KG1 (cell line): Measurements from ENCODE around the gene ZNF764.

ENCODE experiments used
- DNase-seq: peaks from one replicate; lab custom pipeline; 2025; lab: John Stamatoyannopoulos, UW

The ZNF764 gene

DNA sequence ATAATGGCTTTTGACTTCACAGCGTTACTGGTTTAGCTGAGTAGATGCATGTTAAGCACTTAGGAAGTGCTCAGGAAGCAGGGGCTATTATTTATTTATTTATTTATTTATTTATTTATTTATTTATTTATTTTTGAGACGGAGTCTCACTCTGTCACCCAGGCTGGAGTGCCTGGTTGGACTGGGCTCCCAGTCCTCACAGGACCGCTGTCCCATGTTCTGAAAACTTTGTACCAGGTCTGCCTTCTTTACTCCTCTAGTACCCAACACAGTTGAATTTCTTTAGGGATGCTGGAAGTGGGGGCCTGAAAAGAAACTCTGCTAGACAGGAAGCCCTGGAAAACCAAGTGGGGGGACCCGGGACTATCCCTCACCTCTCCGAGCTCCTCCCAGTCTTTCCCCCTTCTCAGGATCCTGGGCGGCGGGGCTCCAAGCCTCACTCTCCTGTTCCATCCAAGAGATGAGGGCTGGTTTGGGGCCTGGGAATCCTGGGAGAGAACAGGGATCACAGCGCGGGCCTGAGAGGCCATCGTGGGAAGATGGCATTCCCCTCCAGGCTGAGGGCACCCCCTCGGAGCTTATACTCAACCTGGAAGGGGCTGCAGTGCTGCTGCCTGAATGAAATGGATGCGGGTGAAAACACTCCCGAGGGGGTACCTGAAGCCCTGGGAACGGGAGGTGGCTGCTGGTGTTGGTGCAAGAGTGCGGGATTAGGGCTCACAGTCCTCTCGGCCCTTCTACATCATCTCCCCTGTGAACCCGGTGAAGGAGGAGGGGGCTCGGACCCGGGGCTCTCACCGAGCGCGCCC is 12.7 kb upstream of the ZNF764 start:
- DNase-seq = no peak

DNA sequence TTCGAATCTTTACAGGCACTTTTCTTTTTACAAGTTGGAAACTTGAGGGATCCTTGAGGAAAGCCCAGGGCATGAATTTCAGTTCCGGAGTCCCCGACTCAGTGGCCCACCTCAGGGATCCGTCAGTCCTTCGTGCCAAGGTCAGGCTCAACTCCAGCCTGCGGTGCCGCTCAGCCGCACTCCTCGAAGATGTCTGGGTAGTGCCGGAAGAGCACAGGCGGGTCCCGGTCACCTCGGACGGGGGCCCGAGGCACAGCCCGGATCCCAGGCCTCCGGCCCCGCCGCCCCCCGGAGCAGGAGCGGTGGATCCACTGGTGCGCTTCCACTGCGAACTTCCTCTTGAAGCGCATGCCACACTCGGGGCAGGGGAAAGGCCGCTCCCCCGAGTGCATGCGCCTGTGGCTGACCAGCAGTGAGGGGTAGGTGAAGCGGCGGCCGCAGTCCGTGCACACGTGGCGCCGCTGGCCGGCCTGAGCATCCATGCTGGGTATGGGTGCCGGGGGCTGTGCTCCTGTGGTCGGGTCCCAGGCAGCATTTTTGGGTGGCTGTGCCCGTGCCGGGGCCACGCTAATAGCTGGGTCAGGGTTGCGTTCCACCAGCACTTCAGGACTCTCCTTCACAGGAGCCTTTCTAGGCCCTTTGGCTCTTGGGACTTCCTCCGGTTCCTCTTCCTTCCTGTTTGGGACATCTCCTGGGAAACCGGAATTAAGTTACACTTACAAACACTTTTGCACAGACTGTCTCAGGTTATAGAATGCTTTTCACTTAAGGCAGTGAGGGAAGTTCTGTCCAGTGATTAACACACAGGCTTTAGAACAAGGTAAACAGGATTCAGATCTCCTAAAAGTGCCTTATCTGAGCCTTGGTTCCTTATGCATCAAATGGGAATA is 11.8 kb upstream of the ZNF764 start:
- DNase-seq = no peak

DNA sequence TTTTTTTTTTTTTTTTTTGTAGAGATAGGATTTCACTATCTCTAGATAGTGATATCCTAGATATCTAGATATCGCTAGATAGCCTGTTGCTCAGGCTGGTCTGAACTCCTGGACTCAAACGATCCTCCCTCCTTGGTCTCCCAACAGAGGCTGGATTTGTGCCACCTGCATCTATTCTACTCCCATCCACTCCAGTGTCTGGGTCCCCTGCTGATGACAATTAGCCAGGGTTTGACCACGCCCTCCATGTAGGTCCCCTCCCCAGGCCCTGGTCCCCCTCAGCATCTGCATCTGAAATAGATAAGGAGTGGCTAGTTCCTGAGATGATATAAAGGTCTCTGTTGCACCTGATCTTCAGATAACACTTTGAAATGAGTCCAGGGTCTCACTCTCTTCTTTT is 11.1 kb upstream of the ZNF764 start:
- no peak for DNase-seq

DNA sequence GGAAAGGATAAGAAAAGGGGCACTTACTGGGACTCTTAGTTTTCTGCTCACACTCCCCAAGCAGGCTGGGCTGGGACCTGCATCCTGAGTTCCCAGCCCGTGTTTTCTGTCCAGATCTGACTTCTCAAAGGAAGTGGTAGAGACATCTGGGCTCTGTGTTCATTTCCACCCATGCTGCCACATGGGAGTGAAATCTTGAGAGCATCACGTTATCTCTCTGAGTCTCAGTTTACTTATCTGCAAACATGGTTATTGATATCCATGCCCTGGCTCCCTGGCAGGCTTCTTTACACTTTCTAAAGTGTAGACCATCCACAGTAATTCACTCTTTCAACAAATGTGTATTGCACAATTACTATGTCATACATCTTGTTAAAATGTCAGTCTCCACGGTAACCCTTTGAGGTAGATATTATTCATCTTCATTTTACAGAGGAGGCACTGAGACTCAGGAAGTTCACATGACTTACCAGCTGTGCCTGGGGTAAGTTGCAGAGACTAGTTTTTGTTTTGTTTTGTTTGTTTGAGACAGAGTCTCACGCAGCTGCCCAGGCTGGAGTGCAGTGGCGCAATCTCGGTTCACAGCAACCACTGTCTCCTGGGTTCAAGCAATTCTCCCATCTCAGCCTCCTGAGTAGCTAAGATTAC is 9.9 kb upstream of the ZNF764 start:
- no peak for DNase-seq

DNA sequence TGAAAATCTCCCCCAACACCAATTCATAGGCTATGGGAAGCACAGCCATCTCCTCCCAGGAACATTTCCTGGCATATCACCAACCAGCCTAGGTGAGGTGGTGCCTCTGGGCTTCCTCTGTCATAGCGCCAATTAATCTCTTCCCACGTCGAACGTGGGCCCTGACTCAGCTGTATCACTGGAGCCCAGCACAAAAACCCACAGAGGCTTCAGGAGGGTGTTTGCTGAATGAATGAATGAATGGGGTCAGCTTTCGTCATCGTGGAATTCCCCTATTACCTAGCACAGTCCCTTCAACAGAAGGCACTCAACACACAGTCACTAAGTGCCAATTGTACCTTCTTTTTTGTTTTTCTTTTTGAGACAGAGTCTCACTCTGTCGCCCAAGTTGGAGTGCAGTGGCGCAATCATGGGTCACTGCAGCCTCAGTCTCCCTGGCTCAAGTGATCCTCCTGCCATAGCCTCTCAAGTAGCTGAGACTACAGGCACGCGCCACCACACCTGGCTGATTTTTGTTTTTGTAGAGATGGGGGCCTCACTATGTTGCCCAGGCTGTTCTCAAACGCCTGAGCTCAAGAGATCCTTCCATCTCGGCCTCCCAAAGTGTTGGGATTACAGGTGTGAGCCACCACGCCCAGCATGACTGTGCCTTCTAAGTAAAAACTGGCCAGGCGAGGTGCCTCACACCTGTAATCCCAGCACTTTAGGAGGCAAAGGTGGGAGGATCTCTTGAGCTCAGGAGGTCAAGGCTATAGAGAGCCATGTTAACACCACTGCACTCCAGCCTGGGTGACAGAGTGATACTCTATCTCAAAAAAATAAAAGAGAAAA is 9.2 kb upstream of the ZNF764 start:
- DNase-seq = no peak

DNA sequence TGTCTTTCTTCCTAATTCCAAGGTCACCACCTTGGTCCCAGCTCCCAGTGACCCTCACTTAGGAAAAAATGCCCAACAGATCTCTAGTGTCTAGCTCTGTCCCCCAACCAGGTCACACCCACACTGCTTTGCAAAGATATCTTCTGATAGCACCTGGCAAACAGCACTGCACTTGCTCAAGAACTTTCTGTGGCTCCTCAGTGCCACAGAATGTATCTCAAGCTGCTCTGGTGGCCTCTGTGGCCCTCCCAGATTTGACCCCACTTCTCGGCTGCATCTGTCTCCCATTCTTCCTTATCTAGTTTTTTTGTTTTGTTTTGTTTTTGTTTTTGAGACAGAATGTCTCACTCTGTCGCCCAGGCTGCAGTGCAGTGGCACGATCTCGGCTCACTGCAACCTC is 8.4 kb upstream of the ZNF764 start:
- DNase-seq = no peak

DNA sequence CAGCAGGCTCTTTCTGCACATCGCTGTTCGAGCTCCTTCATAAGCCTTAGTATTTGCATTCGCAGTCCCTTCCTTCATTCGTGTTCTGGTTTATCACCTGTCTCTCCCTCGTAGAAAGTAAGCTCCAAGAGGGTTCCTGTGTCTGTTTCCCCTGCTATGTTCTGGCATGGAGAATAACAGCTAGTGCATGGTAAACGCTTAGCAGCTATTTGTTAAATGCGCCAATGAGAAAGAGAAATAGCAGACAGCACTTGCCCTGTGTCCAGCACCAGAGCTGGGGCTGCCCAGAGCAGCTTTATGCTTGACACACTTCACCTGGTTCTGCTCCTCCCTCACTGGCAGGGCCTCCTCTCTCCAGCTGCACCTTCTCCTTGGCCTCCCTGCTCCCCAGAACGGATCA is 7.8 kb upstream of the ZNF764 start:
- DNase-seq = no peak

DNA sequence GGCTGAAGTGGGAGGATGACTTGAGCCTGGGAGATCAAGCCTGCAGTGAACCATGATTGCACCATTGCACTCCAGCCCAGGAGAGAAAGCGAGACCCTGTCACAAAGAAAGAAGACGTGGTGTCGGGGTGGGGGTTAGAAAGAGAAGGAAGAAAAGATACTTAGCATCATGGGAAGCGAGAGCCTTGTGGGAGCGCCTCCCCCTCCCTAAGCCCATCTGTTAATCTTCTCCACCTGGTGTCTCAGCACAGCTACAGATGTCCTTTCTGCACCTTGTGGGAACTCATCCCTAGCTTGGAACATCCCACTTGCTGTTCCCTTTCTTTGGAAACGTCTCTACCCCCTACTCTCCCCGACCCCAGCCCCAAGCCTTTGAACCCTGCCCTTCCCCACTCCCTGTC is 7.4 kb upstream of the ZNF764 start:
- no peak for DNase-seq

DNA sequence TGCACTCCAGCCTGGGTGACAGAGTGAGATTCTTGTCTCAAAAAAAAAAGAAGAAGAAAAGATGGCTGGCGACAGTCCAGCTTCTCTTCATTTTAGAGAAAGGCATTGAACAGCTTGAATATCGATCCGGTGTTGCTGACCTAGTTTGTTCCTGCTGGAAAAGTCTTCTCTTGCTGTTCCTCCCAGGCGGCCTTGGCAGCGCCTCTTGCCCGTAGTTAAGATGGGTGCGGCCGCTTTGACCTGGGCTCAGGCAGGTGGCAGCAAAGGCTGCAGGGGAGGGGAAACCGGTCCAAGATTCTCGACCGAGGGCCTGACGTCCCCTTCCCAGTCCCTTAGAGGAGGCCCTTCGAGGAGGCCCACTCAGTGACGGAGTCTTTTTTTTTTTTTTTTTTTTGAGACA is 3.8 kb upstream of the ZNF764 start:
- no peak for DNase-seq

DNA sequence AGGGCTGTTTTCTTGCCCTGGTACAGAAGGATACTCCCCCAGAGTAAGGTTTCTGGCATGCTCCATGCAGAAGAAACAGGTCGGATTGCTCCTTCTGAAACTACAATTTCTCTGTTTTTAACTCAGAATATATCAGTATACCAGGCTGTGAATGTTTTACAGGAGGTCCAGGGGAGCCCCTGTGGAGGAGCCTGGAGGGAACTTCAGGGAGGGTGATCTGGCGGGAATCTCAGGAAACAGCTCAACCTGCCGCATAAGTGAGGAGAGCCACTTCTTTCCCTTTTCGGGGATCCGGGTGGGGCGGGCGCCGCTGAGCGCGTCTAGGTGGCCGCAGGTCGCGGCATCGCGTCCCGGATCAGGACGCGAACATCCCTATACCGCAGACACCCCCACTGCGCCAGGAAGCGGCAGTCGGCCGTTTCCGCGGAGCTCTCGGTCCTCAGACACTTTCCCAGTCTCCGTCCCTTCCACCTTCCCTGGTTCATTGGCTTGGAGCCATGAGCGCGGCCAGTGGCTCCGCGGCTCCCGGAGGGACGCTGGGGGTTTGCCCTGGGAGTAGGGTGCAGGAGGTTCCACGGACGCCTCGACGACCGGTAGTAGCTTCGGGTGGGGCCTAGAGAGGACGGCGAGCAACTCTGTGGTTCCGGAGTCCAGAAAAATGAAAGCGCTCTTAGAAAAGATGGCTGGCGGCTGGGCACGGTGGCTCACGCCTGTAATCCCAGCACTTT is 3.1 kb upstream of the ZNF764 start:
- no peak for DNase-seq

DNA sequence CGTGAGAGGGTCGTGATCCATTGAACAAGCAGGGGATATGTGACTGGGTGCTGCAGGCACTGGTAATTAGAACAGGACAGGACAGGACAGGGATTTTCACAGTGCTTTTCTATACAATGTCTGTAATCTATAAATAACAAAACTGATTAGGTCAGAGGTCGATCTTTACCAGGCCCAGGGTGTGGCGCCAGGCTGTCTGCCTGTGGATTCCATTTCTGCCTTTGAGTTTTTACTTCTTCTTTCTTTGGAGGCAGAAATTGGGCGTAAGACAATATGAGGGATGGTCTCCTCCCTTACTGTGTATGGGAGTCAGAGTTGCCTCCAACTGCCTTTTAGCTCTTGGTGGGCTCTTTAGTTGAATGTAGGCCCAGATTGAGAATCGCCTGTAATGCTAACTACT is 1.5 kb upstream of the ZNF764 start:
- no peak for DNase-seq

DNA sequence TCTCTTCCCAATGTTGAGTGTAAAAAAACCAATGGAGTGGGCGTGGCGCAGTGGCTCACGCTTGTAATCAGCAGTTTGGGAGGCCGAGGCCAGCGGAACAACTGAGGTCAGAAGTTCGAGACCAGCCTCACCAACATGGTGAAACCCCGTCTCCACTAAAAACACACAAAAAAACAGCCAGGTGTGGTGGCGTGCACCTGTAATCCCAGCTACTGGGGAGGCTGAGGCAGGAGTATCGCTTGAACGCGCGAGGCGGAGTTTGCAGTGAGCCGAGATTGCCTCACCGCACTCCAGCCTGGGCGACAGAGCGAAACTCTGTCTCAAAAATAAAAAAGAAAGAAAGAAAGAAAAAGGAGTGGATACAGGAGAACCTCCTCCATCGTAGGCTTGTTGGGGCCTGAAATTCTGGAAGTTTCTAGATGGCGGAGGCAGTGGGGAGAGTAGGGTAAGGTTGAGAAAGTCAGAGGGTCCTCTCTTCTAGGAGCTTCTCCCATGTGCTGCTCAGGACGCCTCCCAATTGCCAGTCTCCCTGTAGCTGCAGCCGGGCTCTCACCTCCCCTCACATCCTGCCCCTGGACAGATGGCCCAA is 709 bp upstream of the ZNF764 start:
- no peak for DNase-seq

DNA sequence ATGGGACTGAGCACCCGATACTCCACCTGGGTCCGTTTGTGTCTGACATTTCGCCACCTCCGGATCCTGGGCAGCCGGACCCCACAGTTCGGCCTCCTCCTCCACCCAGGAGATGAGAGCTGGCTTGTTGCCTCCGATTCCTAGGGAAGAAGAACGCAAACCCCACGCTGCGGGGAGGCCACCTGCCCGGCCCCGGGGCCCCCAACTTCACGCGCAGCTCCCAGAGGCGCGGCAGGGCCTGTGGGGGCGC is 542 bp downstream of the ZNF764 start:
- no peak for DNase-seq

DNA sequence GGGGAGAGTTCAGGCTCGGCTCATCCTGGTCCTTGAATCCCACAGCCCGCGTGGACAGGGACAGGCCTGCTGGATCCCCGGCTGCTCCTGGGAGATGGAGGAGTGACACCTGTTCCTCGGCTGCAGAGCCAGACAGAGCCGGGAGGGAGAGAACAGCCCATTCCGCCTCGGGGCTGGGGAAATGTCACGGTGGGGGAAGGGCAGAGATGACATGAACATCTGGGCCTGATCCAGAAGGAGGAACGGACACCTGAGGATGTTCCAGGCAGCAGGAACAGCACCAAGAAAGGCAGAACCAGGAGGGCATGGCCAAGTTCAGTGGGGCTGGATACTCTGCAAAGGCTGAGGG is 2.1 kb downstream of the ZNF764 start:
- DNase-seq = no peak

DNA sequence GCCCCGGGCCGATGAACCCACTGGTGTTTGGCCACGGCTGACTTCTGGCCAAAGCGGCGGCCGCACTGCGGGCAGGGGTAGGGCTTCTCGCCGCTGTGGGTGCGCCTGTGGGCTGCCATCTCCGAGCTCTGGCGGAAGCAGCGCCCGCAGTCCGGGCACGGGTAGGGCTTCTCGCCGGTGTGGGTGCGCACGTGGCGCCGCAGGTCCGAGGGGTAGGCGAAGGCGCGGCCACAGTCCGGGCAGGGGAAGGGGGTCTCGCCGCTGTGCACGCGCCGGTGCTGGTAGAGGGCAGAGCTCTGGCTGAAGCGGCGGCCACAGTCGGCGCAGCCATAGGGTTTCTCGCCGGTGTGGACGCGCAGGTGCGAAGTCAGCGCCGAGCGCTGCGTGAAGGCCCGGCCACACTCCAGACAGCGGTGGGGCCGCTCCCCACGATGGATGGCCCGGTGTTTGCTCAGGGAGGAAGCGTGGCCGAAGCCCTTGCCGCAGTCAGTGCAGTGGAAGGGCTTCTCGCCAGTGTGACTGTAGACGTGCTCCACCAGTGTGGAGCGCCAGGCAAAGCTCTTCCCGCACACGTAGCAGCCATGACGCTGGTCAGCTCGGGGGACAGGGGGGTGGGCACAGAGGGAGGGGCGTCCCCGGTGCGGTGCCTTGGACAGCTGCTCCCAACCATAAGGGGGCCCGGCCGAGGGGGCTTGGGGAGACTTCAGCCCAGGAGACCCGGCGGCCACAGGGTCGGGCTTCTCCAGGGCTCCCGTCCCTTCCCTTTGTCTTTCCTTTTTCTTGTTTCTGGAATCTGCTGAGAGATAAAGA is 2.7 kb downstream of the ZNF764 start:
- DNase-seq = no peak

DNA sequence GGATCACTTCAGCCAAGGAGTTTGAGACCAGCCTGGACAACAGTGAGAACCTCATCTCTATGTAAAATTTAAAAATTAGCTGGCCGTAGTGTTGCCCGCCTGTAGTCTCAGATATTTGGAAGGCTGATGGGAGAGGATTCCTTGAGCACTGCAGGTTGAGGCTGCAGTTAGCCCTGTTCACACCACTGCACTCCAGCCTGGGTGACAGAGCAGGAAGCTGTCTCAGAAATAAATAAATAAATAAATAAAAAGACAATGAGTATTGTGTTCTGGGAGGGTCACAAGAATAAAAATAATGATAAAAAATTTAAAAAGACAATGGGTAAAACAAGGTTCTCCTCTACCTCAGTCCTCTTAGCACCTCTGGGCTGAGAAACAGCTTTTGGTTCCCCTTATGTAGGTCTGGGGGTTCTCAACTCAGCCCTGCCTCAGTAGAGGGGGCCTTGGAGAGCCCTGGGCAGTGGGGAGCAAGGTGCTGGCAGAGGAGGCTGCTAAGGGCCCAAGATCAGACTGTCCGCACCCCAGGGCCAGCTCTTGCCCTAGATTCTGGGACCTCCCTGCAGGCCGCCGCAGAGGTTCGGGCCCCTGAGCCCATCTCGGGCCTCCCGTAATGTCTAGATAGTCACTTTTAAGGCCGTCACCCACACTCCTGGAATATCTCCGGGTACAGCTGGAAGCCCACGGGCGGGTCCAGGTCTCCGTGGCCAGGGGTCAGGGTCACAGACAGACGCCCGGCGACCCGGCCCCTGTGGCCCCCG is 3.4 kb downstream of the ZNF764 start:
- DNase-seq = no peak

DNA sequence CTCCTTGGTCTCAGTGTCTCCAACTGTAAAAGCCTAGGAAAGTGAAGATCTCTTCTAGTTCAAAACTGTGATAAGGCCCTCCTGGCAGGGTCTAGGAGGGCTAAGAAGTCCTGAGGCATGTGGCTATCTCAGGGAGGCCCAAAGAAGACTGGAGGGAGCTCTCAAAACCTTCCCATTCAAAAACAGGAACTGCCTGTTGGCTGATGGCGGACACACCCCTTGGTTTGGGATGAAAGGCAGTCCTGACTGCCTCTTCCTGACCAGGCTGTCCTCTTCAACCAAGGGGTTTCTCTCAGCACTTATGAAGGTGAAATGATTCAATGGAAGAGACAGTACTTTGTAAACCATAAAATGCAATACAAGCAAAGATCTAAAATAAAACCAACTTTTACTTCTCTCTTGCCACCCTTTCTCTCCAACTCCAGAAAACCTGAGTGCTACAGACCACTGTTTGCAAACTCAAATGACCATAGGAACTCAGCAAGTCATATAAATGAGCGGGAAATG is 4.7 kb downstream of the ZNF764 start:
- DNase-seq = no peak

DNA sequence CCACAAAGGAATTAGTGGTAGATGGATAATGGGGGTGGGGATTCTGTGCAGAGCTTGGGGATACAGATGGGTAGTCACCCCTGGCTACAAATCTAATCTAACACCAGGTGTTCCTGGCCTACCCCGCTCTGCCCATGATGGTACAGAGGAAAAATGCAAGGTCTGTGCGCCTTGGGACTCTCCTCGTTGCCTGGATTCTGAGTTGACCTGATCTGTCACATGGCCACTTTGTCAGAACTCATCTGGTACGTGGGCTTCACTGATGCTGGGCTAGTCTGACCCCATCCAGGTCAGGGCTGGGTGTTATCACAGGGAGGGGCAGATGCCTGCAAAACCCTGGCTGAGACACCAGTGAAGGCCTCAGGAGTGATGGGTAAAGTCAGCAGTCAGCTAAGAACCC is 5.2 kb downstream of the ZNF764 start:
- DNase-seq = no peak

DNA sequence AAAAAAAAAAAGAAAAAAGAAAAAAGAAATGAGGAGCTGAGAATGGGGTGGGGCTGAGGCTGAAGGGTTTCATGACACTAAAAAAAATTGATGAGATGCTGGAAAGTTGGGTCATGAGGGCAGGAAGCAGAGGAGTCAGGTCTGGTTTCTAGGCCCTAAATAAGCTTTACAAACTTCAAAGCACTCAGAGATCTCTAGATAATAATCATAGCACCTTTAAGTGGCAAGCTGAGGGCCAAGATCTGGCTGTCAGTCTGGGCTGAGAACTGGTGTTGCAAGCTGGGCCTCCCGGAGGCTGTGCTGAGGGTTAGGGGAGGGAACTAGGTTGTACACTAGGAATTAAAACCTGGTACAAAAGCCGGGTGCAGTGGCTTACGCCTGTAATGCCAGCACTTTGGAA is 6.4 kb downstream of the ZNF764 start:
- no peak for DNase-seq
